GM12873 (cell line): Measurements from ENCODE around the gene PFKFB3.

Experiments used
- CTCF ChIP-seq: IDR thresholded peaks from 2 replicates; pipeline ENCODE4 v1.5.1; 2012; ENCODE audit warnings: low read depth, mild to moderate bottlenecking, moderate library complexity, low read length, control low read depth; ENCODE audit not compliant: insufficient read depth; ENCODE audit errors: missing control alignments

Gene PFKFB3

DNA sequence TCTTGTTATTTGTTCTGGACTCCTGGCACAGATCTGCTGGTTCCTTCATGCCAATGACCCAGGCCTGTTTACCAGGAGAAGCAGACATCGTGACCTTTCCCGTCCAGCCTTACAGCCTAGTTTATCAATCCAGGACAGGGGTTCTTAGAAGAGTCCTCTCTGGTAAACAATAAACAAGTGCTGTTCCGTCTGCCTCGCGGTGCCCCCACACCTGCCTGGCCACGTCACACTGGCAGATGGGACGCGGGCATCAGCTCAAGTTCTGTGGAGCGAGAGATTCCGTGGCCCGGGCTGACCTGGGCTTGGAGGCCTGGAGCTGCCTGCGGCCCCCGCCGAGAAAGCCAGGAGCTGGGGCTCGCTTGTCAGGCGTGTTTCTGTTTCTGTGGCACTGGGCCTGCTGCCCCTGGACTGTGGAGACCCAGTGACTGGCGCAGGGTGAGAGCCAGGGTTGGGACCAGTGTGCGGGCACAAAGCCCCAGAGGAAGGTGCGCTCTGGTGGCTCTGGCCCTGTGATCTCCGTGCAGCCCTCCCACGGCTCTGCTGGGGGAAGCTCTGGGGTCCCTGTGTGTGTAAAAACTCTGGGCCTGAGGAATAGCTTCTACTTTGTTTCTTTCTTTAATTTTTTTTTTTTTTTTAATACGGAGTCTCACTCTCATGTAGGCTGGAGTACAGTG lies 28.4 kb upstream of the PFKFB3 start:
- no peak for TF ChIP-seq CTCF

DNA sequence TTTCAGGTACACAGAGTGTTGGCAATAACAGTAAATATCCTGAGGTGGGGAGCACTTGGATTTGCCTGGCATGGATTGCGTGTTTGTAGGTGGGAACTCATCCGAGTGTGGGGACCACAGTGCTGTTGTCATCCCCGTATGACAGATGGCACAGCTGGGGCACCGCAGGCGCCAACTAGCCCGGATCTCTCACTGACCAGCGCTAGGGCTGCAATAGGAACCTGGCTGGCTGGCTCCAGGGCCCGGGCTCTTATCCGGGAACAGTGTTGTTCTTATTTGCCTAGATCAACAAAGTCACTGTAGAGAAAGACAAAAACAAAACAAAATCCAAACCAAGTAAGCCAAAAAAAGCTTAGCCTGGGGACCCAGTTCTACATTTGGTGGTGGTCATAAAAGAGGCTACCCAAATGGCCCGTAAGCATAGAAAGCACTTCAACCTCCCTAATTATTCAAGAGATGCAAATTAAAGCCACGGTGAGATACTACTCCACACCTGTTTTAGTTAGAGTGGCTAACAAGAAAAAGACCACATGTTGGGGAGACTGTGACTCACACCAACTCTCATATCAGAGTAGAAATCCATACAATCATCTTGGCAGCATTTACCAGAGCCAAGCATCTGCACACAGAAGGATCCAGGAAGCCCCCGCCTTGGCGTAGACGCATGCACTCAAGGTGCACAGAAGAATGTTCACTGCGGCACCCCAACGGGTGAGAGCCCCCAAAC lies 27.2 kb upstream of the PFKFB3 start:
- no peak for TF ChIP-seq CTCF

GRCh38 chr10:6176691-6177231 lies 26.0 kb upstream of the PFKFB3 start:
- TF ChIP-seq CTCF: no peak

DNA sequence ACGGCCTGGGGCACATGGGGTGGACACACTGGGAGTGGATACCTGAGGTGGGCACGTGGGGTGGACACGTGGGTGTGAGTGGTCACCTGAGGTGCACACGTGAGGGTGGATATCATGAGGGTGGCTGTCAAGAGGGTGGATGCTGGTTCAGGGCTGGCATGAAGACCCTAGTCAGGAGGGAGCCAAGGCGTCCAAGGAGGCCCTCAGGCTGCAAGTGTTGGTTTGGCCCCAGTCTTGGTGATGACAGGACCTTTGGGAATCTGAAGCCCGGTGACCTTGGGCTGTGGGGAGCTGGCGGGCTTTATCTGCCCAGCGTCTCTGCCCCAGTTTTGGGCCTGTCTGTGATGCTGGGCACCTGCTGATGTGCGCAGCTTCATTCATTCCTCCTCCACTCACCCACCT lies 24.9 kb upstream of the PFKFB3 start:
- TF ChIP-seq CTCF: no peak

- TF ChIP-seq CTCF: no peak
Measured at GRCh38 chr10:6178581-6178980, 24.2 kb upstream of the PFKFB3 start.

DNA sequence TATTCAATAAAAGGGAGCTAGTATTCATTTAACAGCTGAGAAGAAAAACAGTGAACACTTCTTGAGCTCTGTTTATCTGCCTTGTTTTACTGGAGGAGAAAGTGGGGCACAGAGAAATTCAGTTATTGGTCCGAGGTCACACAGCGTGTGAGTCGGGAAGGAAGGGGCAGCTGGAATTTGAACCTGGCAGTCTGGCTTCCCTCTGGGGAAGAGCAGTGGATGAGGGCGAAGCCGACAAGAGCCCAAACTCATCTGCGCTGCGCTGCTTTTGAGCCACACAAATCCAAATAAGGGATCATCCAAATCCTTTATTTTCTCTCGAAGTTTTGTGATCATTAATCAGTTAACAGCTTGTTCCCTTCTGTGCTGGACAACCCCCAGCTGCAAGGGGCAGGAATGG lies 23.7 kb upstream of the PFKFB3 start:
- no peak for TF ChIP-seq CTCF

DNA sequence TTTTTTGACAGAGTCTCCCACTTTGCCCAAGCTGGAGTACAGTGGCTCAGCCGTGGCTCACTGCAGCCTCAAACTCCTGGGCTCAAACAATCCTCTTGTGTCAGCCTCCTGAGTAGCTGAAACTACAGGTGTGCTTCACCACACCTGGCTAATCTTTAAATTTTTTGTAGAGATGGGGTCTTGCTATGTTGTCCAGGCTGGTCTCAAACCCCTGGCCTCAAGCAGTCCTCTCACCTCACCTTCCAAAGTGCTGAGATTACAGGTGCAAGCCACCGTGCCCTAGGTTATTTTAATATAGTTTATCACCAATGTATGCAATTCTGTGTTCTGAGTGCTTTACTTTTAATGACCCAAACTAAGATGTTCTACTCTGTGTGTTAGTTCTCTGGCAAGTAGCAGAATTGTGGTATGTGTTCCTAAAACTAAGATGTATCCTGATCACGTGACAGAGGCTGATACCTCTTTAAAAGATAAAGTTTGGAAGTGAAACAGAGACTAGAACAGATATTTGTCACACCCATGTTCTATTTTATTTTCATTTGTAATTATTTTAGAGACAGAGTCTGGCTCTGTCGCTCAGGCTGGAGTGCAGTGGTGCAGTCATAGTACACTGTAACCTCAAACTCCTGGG lies 22.1 kb upstream of the PFKFB3 start:
- no peak for TF ChIP-seq CTCF
